Sigmoid colon (tissue), 7 donors: ENCODE results near the gene TICAM2. TPM values are rescaled to one million over a fixed set of nuclear protein-coding genes. Genes with fewer than 3 reads are reported as not detected.

ENCODE experiments used
- DNase-seq: peaks from one replicate; pipeline ENCODE4 v3.0.0-alpha.2; 2019
- H3K27ac ChIP-seq, 4 donors: fragments of 200-600 bp; sonication (generic); one replicate each; pipeline ENCODE4 v1.5.1; 2016 to 2019; ENCODE audit warnings: mild to moderate bottlenecking in 1 of 4
- H3K27me3 ChIP-seq, 3 donors: fragments of 200-600 bp; sonication (generic); one replicate each; pipeline ENCODE4 v1.5.1; 2019; ENCODE audit warnings: mild to moderate bottlenecking in 1 of 3
- H3K36me3 ChIP-seq, 4 donors: fragments of 200-600 bp; sonication (generic); one replicate each; pipeline ENCODE4 v1.5.1; 2016 to 2019
- H3K4me1 ChIP-seq, 4 donors: fragments of 200-600 bp; sonication (generic); one replicate each; pipeline ENCODE4 v1.5.1; 2017 to 2019
- H3K4me3 ChIP-seq, 4 donors: fragments of 200-600 bp; sonication (generic); one replicate each; pipeline ENCODE4 v1.5.1; 2017 to 2019; ENCODE audit warnings: mild to moderate bottlenecking in 2 of 4, moderate library complexity in 1 of 4
- H3K9me3 ChIP-seq, 4 donors: fragments of 200-600 bp in 3 of 4; sonication (generic) in 3 of 4; one replicate each; pipeline versions ENCODE4 v1.5.1 to v1.6.1; 2013 to 2019
- CTCF ChIP-seq, 4 experiments: fragments of 450-650 bp in 3 of 4; fragments of 200-600 bp in 1 of 4; IDR thresholded peaks; one replicate each; pipeline ENCODE4 v1.5.1; 2016 to 2019; ENCODE audit warnings: antibody characterized with exemption in 4 of 4, mild to moderate bottlenecking in 3 of 4, moderate library complexity in 2 of 4
- EP300 ChIP-seq, 4 donors: sonication (generic); formaldehyde crosslinking; IDR thresholded peaks; one replicate each; pipeline ENCODE4 v1.6.1; 2017; ENCODE audit warnings: antibody characterized with exemption in 4 of 4
- POLR2A ChIP-seq, 2 donors: fragments of 450-650 bp; IDR thresholded peaks; one replicate each; pipeline ENCODE4 v1.6.1; 2016; ENCODE audit warnings: antibody characterized with exemption in 2 of 2, mild to moderate bottlenecking in 2 of 2, moderate library complexity in 2 of 2
- POLR2AphosphoS5 ChIP-seq, 4 donors: sonication (generic); formaldehyde crosslinking; IDR thresholded peaks; one replicate each; pipeline ENCODE4 v1.6.1; 2017; ENCODE audit warnings: antibody characterized with exemption in 4 of 4
- WGBS, 2 donors: extraction: QIAGEN DNeasy Blood & Tissue Kit; methylation state at CpG; one replicate each; pipeline ENCODE4 v1.1.7; 2013; 5-methylcytosine and 5-hydroxymethylcytosine counted together
- intact Hi-C: fragments of 100-400 bp; cut with DNase I; formaldehyde crosslinking; loops from one replicate; pipeline ENCODE4 v1.15.1; 2023
- polyA plus RNA-seq, 3 donors: library from polyadenylated mRNA; stranded (reverse); fragments of 200-250 nt; gene quantifications; one replicate each; pipeline ENCODE4 v1.2.3, GENCODE V29; 2013
- total RNA-seq, 4 donors: library from RNA; depleted of rRNA; stranded (reverse); fragments of >200 nt; gene quantifications; one replicate each; pipeline ENCODE4 v1.1.0, GENCODE V29; 2016
- donor health status: healthy with polysubstance abuse.
- donor health status: Bipolar disorder and iron deficiency.
- donor health status: healthy.

TICAM2 gene
- total and polyA plus RNA-seq, 7 donors, result 0.95 to 3.9 (median 2.0) TPM; not detected in 1

- Histone ChIP-seq H3K4me1 (peaks cover 0 to 46% (median 36%) of the 10 kb centered on the region in 4 donors), H3K36me3 (no peaks in the 10 kb centered on the region), H3K27me3 (no peaks in the 10 kb centered on the region), H3K27ac (peak within 1 kb of the TSS; percentile 91 to 97 (median 95)), H3K9me3 (no peaks in the 10 kb centered on the region), H3K4me3 (peak within 1 kb of the TSS; percentile 76 to 97 (median 90))
- TF ChIP-seq EP300 (IDR thresholded peaks at IDR 0.05) (peak in 1 of 4 donors; percentile 50), POLR2AphosphoS5 (IDR thresholded peaks at IDR 0.05) (peak; percentile 79 to 96 (median 84)), CTCF (IDR thresholded peaks at IDR 0.05) (no peak), POLR2A (IDR thresholded peaks at IDR 0.05) (peak; percentile 65 to 79)
- intact Hi-C loops, result loop anchor here (2.0 to 5.0 kb wide), 3 partner anchors 84 to 456 kb away; partner anchors contain the start of genes AP3S1, ATG12 and FEM1C
- WGBS, 2 donors, result 0% methylated on average over 77 of the region's 77 CpGs
- peak; percentile 100 for DNase-seq
Observed at GRCh38 chr5:115625579-115626444, 23.5 kb upstream of the TICAM2 start, which contains the start of gene TMED7. TMED7 (minus strand) TSS chr5:115626036; CDS start chr5:115625792, 244 bp downstream.

GRCh38 chr5:115624994-115625393, 22.7 kb upstream of the TICAM2 start:
- no peaks in the 10 kb centered on the region for H3K27me3 ChIP-seq
- no peaks in the 10 kb centered on the region for H3K9me3 ChIP-seq
- H3K4me3 ChIP-seq, result peak overlapping the region; percentile 76 to 97 (median 90)
- intact Hi-C loops, result loop anchor here (5.0 kb wide), 2 partner anchors 83 to 457 kb away; partner anchors contain the start of gene FEM1C
- peaks cover 0 to 7% (median 1%) of the 10 kb centered on the region in 4 donors for H3K36me3 ChIP-seq
- DNase-seq, result no peak
- 5 to 39% methylated on average over 3 of the region's 3 CpGs for WGBS, 2 donors
- peak overlapping the region; percentile 91 to 97 (median 95) for H3K27ac ChIP-seq
- TF ChIP-seq POLR2AphosphoS5 (IDR thresholded peaks at IDR 0.05) (no peak), POLR2A (IDR thresholded peaks at IDR 0.05) (no peak), CTCF (IDR thresholded peaks at IDR 0.05) (no peak)
- peaks cover 0 to 46% (median 36%) of the 10 kb centered on the region in 4 donors for H3K4me1 ChIP-seq

- intact Hi-C loops, result no loop called here
- peak overlapping the region in 2 of 4 donors; percentile 24 to 97 for H3K27ac ChIP-seq
Observed at GRCh38 chr5:115623658-115624057, 21.4 kb upstream of the TICAM2 start.

GRCh38 chr5:115621365-115621900, 19.2 kb upstream of the TICAM2 start:
- WGBS, 2 donors, result 89 to 92% methylated on average over 4 of the region's 4 CpGs
- Histone ChIP-seq H3K4me3 (no peak overlapping the region), H3K36me3 (peaks cover 0 to 33% (median 6%) of the 10 kb centered on the region in 4 donors), H3K27ac (no peak overlapping the region), H3K27me3 (no peaks in the 10 kb centered on the region), H3K4me1 (peaks cover 0 to 43% (median 36%) of the 10 kb centered on the region in 4 donors), H3K9me3 (no peaks in the 10 kb centered on the region)
- no peak for DNase-seq
- intact Hi-C loops, result no loop called here
- no peak for TF ChIP-seq CTCF (IDR thresholded peaks at IDR 0.05)
- TF ChIP-seq POLR2A (IDR thresholded peaks at IDR 0.05), result no peak
- TF ChIP-seq POLR2AphosphoS5 (IDR thresholded peaks at IDR 0.05), result no peak
- no peak for TF ChIP-seq EP300 (IDR thresholded peaks at IDR 0.05)

More at GRCh38 chr5:115623658-115624057, 21.4 kb upstream of the TICAM2 start:
- H3K4me1 ChIP-seq, result peaks cover 0 to 46% (median 36%) of the 10 kb centered on the region in 4 donors
- WGBS, 2 donors, result 14 to 51% methylated on average over 5 of the region's 5 CpGs
- H3K36me3 ChIP-seq, result peaks cover 0 to 20% (median 5%) of the 10 kb centered on the region in 4 donors
- H3K27me3 ChIP-seq, result no peaks in the 10 kb centered on the region
- peak overlapping the region in 2 of 4 donors; percentile 88 to 92 for H3K4me3 ChIP-seq
- no peaks in the 10 kb centered on the region for H3K9me3 ChIP-seq
- TF ChIP-seq POLR2A (IDR thresholded peaks at IDR 0.05) (no peak), EP300 (IDR thresholded peaks at IDR 0.05) (no peak), POLR2AphosphoS5 (IDR thresholded peaks at IDR 0.05) (no peak), CTCF (IDR thresholded peaks at IDR 0.05) (no peak)
- no peak for DNase-seq
